HG03064 (cell line): ENCODE measurements around the gene CMIP.

Experiments
- ATAC-seq: cut with Tn5 transposase; IDR thresholded peaks from one replicate; pipeline ENCODE4 v1.9.1; 2021; ENCODE audit warnings: low read depth; ENCODE audit not compliant: unreplicated experiment

CMIP gene

DNA sequence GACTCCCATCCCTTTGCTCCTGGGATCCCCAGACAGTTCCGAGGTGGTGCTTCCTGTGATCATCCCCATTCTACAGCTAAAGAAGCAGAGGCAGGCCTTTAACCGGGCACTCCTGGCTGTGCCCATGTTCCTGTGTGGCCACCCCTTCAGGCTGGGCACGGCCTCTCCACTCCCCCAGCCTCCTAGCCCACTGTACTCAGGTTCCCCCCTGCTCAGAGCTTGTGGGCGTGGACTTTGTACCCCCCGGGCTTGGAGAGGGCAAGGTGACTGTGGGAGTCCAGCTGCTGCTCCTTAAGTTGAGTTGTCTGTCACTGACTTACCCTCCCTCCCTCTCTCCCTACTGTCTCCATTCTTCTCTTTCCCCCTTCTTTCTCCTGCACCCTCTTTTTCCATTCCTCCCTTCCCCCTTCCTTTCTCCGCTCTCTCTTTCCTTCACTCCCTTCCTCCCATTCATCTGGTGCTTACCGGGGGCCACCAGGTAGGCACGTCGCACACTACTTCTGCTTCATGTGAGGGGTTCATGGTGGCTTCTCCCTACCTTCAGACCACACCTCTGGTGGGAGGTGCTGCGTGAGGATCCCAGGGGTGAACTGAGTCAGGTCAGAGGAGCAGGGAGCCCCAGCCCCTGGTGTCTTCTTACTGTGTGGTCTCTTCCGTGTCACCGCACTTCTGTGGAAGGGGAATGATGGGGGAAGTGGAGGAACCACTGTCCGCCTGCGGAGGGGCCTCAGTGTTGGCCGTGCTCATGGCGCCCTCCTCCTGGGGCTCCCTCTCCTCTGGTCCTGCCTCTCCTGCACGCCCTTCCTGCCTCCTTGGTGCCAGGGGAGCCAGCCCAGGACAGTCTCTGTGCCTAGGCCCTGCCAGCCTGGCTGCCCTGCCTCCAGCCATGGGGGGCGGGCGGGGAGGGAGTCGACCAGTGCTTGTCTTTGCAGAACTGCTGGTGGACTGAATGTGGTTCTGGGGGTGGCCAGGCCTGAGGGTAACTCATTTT lies 29.7 kb downstream of the CMIP start:
- ATAC-seq, result no peak

DNA sequence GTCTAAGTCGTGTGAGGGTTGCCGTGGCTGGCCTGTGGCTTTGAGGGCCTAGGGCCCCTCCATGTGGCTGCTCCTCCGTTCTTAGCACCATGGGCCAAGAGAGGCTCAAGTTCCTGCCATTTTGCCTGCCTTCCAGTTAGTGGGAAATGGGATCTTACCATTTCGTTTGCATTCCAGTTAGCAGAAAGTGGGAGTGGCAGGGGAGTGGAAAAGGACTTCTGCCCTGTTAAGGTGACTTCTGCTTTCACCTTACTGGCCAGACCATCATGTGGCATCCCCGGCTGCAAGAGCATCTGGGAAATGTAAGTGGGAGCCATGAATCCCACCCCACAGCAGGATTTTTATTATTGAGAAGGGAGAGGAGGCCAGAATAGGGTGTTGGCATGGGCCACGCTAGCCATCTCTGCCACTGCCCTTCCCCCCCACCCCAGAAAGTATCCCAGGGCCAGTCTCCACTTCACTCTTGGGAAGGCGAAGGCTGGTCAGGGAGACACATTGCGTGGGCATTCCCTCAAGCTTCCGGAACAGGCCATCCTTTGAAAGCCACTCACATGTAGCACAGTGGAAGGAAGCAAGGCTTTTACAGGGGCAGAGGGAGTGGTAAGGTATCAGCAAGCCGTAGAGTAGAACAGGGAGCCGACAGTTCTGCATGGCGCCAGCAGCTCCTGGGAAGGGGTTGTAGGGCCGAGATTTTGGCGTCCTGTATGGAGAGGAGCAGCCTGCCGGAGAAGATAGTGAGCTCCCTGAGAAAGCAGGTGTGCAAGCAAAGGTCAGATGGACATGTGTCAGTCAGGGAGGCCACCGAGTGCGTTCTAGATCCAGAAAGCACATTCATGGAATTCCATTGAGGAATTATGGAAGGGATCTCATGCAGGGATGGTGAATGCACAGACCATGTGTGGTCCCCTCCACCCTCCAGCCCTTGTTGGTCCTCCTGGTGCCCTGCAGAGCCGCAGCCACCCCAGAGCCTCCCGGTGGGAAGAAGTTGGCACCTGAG lies 33.4 kb downstream of the CMIP start:
- no peak for ATAC-seq

DNA sequence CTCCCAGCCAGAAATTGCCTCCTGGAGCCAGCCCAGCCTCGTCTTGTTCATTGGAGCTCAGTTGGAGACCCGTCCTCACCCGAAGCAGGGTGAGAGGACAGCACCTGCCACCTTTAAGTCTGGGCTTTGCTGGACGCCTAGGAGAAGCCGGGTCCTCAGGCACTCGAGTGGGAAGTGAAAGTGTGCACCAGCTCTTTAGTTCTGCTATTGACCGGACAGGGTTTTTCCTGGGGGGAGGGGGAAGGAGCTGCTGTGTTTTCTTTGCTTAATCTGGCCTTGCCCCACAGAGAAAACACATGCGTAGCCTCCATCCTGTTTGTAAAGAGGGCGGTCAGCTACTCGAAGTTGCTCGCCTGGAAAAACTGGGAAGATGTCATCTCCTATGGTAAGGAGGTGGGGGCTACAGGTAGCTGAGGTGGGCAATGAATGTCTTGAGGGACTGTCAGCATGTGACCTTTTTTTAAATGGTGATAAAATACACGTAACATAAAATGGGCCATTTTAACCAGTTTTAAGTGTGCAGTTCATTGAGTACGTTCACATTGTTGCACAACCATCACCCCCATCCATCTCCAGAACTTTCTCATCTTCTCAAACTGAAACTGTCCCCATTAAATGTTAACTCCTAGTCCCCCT lies 34.4 kb downstream of the CMIP start:
- peak; percentile 58 for ATAC-seq

DNA sequence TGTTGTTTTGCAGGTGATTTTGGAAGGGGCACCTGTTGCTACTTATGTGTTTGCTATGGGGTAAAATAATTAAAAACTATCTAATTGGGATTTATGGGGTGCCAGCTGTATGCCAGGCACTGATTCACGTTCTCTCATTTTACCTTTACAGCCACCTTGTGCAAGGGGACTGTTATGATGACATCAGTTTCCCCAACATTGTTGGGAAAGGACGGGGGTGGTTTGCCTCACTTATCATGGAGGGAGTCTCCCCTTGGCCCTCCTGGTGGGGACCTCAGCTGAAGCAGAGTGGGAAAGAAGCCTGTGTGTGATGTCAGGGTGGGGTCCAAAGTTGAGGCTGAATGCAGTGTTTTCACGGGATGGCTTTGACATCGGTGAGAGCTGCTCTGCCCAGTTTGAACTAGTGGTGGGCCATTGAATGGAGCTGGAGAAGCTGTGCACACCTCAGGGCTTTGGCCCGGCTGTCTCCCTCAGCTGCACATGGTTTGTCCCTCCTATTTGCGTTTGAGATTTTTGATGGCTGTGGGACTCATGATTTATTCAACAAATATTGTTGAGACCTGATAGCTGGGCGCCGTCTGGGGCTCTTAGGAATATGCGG lies 36.1 kb downstream of the CMIP start:
- ATAC-seq, result no peak

DNA sequence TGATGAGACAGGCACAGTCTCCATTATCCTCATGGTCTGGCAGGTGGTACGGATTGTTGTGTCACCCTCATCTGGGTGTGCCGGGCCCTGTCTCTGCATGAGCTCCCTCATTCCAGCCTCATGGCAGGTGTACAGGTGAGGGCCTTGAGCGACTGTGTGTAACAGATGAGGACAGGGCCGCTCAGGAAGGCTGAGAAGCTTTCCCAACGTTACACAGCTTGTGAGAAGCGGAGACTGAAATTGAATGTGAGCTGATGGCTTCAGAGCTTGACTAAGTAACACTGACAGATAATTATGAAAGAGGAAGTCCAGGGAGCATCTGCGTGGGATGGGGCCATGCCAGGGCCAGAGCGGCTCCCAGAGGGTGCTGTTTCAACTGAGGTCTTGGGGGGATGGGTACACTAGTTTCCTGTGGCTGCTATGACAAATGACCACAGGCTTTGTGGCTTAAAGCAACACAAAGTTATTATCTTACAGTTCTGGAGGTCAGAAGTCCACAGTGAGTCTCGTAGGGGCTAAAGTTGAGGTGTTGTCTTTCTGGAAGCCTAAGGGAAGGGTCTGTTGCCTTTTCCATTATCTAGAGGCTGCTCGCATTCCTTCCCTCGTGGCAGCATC lies 36.7 kb downstream of the CMIP start:
- peak; percentile 82 for ATAC-seq

DNA sequence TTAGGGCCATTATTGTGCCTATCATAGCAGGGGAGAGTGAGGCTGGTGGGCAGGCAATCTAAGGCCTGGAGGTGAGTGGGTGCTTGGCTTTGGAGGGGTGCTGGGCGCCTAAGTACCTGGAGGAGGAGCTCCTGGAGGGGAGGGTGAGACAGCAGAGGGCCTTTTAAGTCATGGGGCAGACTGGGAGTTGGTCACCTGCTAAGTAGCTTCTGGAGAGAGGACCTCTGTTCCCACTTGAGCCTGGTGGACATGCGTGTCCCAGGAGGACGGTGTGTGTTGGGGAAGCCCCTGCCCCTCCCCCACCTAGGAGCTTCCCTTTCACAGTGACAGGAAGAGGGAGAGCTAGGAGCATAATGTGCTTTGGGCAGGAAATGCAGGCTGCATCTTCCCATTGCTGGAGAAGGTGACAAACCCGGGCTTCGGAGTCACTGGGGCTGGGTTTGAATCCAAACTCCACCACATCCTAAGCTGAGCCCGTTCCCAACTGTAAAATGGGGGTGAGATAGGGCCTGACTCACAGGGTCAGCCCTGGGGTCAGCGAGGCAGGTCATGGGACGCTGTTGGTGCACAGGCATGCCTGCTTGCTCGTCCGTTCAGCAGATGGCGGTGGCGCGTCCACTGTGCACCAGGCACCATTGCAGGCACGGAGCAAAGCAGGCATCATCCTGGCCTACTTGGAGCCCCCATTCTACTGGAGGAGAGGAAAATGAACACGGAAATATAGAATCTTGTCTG lies 37.9 kb downstream of the CMIP start:
- ATAC-seq, result no peak

DNA sequence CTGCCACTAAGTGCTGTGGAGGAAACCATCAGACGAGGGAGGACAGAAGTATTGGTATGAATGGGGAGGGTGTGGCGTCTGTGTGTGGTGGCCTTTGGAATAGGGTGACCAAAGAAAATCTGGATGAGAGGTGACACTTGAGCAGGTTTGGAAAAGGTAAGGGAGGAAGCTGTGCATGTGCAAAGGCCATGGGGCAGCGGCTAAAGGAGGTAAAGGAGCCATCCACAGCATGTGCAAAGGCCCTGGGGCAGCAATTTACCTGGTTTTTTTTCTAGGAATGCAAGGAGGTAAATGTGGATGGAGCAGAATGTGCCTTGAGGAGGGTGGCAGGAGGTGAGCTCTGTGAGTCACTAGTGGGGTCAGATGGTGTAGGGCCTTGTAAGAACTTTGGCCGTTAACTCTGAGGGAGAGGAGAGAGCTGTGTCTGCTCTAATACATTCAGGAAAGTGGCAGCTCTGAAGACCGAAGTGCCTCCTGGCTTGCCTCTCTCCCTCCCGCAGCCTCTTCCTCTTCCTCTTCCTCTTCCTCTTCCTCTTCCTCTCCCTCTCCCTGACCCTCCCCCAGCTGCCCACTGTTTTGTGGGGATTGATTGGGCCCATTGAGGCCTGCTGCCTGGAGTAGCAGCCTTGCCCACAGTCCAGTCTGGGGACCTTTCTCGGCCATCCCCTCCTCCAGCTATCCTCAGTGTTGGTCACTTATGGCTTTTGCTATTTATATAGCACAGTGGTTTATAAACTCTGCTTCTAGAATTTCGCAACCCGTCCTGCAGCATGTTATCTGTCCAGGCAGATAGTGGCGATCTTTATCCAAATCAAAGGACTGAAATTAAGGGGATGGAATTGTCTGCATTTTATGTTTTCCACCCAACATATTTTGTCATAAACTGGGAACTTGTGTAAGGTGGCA lies 38.7 kb downstream of the CMIP start:
- ATAC-seq, result no peak

DNA sequence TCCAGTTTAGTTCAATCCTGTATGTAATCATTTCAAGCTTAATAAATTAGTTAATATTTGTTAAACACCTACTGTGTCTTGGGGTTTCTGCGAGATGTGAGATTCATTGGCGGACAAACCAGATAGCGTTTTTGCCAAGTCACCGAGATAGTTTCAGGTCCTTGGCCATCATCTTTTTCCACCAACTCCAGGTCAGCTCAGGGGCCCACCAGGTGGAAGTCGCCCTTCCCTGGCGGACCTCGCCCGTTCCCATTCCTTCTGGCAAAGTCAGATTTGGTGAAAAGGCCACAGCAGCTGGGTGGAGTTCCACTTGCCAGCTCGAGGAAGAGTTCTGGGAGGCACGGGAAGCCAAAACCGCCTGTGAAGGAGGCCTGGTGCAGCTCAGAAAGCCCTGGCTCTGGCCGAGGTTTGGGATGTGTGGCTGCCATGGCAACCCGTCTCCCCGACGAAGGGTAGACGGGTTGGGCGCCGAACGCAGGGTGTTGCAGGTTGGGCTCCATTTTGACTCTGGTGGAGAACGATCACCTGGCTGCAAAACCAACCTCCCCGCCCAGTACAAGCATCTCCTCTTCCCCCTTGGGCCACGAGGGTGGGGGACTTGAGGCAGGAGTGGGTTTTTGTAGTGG lies 39.5 kb downstream of the CMIP start:
- no peak for ATAC-seq

DNA sequence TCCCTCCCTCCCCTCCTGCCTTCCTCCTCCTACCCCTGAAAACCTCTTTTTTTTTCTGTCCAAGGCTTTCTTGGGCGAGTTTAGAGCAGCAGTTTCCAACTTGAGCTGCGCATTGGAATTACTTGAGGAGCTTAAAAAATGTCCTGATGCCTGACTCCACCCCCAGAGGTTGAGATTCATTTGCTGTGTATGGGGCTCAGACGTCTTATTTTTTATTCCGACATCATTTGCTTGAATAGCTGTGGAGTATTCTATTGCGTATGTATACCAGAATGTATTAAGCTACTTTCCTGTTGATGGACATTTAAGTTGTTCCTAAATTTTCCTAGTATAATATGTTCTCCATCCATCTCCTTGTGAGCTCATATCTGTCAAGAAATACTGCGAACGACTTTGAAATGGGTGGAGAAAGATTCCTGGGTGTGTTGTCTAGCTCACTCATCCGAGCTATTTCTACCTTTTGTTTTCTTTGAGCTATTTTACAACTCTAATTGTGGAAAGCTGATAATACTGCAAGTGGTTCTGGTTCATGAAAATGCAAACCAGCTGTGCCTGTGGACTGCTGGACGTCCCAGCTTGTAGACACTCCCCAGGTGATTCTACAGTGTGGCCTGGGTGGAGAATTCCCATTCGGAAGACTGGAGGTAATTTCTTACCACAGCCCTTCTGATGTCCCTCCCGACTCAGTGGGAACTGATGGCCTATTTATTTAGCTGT lies 40.5 kb downstream of the CMIP start:
- ATAC-seq, result no peak

DNA sequence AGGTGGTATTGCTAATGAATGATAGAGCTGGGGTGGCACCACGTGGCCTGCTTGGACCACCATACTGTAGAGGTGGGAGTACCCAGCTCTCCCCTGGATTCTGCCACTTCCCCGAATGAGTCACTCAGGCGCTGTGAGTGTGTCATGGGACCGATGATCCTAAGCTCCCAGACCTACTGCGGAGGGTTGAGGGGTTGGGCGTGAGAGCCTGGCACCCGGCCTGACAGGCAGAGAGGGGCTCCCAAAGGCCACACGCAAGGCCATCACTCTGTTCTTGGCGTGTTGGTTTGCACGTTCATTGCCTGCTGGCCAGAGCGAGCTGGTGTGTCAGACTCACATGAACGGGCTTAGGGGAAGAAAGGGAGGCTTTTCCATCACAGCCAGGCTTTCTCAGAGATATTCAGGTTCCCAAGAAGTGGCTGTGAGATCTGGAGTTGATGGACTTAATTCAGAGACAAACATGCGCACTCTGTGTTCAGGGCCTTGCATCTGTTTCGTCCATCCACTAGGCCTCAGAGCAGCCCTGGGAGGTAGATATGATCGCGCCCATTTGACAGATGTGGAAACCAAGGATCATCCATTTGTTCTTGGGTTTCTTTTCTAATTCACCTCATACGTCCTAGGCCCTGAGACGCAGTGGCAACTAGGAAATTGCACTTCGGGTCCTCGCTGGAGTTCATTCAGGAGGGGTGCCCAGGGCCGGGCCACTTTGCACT lies 41.4 kb downstream of the CMIP start:
- ATAC-seq, result no peak

DNA sequence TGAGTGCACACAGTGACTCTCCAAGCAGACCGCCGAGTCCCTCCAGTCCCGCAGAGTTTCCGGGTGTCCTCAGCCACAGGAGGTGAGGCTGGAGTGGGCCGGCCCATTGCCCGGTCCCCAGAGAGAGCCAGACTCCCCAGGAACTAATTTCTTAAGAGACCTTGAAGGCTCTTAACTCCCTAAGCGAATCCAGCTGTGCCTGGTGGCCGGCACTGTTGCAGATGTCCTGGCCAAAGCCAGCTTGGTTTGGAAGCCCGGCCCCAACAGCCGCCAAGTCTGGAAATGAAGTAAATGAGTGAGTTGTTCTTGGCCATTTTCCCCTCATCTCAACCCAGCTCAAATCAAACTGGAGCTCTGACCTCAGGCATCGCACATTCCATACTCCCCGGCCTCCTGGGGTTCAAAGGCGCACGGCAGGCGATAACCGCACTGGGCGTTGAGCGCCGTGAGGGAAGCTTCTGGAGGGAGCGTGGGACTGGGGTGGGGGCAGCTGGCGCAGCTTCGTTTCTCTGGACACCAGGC lies 42.0 kb downstream of the CMIP start:
- ATAC-seq, result no peak

DNA sequence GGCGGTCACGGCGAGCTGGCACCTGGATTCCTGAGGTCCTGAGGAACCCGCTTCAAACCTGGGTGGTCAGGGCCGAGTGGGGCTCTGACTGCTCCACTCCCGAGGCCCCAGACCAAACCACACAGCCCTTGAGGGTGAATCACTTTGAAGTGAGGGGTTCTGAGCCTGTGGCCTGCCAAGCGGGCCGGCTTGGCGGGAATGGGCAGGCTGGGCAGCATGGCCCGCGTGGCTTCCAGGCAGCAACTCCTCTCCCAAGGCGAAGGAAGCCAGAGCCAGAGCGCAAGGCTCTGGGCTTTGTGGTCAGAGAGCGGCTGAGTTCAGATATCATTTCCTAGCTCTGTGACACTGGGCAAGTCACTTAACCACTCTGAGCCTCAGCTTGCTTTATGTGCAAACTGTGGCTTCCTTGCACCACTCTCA lies 42.7 kb downstream of the CMIP start:
- ATAC-seq, result no peak

DNA sequence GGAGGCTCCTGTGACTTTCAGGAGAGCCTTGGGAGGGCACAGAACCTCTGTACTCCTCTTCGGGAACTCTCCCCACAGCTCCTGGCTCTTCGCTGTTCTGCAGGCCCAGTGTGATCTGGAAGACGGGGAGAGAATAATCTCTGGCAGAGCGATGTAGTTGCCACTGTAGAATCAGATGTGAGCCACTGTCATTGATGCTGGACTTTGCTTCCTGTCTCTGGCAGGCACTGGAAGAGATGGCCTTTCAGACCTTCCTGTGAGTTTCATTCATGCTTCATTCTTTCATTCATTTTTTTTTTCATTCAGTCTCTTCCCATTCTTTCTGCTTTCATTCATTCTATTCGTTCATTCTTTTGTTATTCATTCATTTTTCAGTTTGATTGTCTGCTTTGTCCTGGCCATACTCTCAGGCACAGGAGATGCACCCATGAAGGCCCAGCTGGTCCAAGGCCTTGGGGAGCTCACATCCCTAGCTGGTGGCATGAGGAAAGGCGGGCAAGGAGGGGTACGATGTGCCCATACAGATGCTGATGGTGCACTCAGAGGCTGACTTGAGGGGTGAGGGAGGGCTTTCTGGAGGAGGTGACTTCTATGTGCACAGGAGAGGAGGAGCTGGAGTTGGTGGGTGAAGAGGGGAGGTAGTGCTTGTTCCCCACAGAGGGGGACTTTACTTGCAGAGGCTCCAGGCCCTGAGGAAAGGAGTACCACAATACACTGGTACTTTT lies 44.2 kb downstream of the CMIP start:
- ATAC-seq, result no peak

DNA sequence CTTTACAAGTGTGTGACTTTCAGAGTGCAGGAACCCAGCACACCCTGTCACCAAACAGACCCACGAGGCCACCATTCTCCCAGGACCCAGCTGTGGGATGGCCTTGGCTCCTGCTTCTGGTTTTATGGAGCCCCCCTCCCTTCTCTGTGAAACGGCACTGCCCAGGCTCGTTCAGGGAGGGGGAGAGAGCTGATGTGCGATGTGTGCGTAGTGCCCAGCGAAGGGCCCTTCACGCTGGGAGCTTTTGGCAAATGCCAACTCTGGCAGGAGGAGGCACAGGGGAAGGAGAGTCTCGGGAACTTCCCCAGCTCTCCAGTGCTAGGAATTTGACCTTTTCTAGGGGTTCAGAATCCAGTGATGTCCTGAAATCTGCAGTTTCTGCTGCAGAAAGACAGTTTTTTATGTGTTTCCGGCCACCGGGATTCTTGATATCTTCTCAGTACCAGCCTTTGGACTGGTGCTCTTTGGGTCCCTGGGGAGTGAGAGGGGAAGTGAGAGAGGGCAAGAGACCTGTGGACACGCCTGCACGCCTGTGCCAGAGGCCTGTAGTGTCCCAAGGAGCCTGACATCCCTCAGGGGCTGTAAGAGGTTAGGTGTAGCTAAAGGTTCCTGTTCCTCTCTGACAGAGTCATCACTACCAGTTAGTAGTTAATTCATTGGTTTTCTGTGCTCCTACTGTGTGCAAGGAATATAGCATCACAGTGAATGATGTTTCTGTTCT lies 45.1 kb downstream of the CMIP start:
- no peak for ATAC-seq
